Loucy (cell line): ENCODE data around the gene WDR93.

Experiments
- H2AFZ ChIP-seq: fragments of 200-600 bp; sonication (generic); 2 replicates; pipeline ENCODE4 v1.6.0; 2016; ENCODE audit warnings: antibody characterized with exemption, mild to moderate bottlenecking, low read length, moderate library complexity
- H3F3A ChIP-seq: fragments of 200-600 bp; 2 replicates; pipeline ENCODE4 v1.6.0; 2016; ENCODE audit warnings: antibody characterized with exemption, low read depth, mild to moderate bottlenecking
- H3K27me3 ChIP-seq: fragments of 200-600 bp; sonication (generic); 2 replicates; pipeline ENCODE4 v1.6.1; 2014; ENCODE audit warnings: low read length, mild to moderate bottlenecking; ENCODE audit not compliant: insufficient read depth, poor library complexity, severe bottlenecking
- H3K36me3 ChIP-seq: fragments of 200-600 bp; sonication (generic); 2 replicates; pipeline ENCODE4 v1.6.1; 2016; ENCODE audit warnings: low read length; ENCODE audit not compliant: insufficient read depth
- H3K4me1 ChIP-seq: fragments of 200-600 bp; sonication (generic); 2 replicates; pipeline ENCODE4 v1.5.1; 2014; ENCODE audit warnings: low read length, mild to moderate bottlenecking; ENCODE audit not compliant: insufficient read depth, poor library complexity, severe bottlenecking
- H3K4me2 ChIP-seq: fragments of 200-600 bp; sonication (generic); 2 replicates; pipeline ENCODE4 v1.6.0; 2014; ENCODE audit warnings: antibody characterized with exemption, low read length, low read depth, mild to moderate bottlenecking; ENCODE audit not compliant: poor library complexity, severe bottlenecking
- H3K4me3 ChIP-seq: fragments of 200-600 bp; sonication (generic); 2 replicates; pipeline ENCODE4 v1.5.1; 2014; ENCODE audit warnings: low read length, mild to moderate bottlenecking, mixed read lengths; ENCODE audit not compliant: poor library complexity, severe bottlenecking
- H3K79me2 ChIP-seq: fragments of 200-600 bp; sonication (generic); 2 replicates; pipeline ENCODE4 v1.6.1; 2014; ENCODE audit warnings: low read length; ENCODE audit not compliant: insufficient read depth
- H3K9ac ChIP-seq: fragments of 200-600 bp; sonication (generic); 2 replicates; pipeline ENCODE4 v1.6.0; 2014; ENCODE audit warnings: mild to moderate bottlenecking, low read depth, low read length, moderate library complexity; ENCODE audit not compliant: poor library complexity, severe bottlenecking
- H3K9me2 ChIP-seq: fragments of 200-600 bp; sonication (generic); replicated peaks from 2 replicates; pipeline ENCODE4 v1.6.1; 2016; ENCODE audit warnings: low read depth, low read length, mixed read lengths
- H3K9me3 ChIP-seq: fragments of 200-600 bp; sonication (generic); 2 replicates; pipeline ENCODE4 v1.6.1; 2014; ENCODE audit warnings: mild to moderate bottlenecking, antibody characterized with exemption, low read length, low read depth; ENCODE audit not compliant: insufficient read depth
- H4K20me1 ChIP-seq: fragments of 200-600 bp; sonication (generic); 2 replicates; pipeline ENCODE4 v1.6.0; 2014; ENCODE audit warnings: antibody characterized with exemption, low read length, mild to moderate bottlenecking; ENCODE audit not compliant: insufficient read depth, poor library complexity, severe bottlenecking
- CTCF ChIP-seq: fragments of 200-600 bp; sonication (generic); conservative IDR thresholded peaks from 2 replicates; pipeline ENCODE4 v1.5.1; 2014; ENCODE audit warnings: mild to moderate bottlenecking, antibody characterized with exemption, low read length
- EZH2phosphoT487 ChIP-seq: fragments of 200-600 bp; IDR thresholded peaks from 2 replicates; pipeline ENCODE4 v1.6.1; 2018; ENCODE audit warnings: antibody characterized with exemption, mild to moderate bottlenecking, moderate library complexity, borderline replicate concordance

WDR93 gene

DNA sequence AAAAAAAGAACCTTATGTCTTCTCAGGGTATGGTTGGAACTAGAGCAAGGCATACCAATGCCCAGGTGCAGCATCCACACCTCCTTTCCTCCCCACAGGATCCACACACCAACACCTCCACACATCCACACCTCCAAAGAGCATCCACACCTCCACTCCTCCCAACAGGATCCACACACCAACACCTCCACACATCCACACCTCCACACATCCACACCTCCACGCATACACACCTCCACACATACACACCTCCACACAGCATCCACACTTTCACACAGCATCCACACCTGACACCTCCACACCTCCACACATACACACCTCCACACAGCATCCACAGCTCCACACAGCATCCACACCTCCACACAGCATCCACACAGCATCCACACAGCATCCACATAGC lies 55.2 kb downstream of the WDR93 start:
- H2AFZ ChIP-seq = no peak overlapping the region
- no peak overlapping the region for H3K4me3 ChIP-seq
- no peaks in the 10 kb centered on the region for H3F3A ChIP-seq
- no peaks in the 10 kb centered on the region for H3K9me2 ChIP-seq
- H3K9me3 ChIP-seq = no peaks in the 10 kb centered on the region
- H3K4me1 ChIP-seq = no peaks in the 10 kb centered on the region
- H3K36me3 ChIP-seq = no peaks in the 10 kb centered on the region
- H3K9ac ChIP-seq = no peak overlapping the region
- TF ChIP-seq EZH2phosphoT487 (no peak), CTCF (no peak)
- no peaks in the 10 kb centered on the region for H3K27me3 ChIP-seq
- H4K20me1 ChIP-seq = no peaks in the 10 kb centered on the region
- no peaks in the 10 kb centered on the region for H3K79me2 ChIP-seq
- no peak overlapping the region for H3K4me2 ChIP-seq

- no peak overlapping the region for H3K9ac ChIP-seq
- H3K4me3 ChIP-seq = no peak overlapping the region
- no peaks in the 10 kb centered on the region for H4K20me1 ChIP-seq
- no peaks in the 10 kb centered on the region for H3F3A ChIP-seq
- H3K9me2 ChIP-seq = no peaks in the 10 kb centered on the region
- no peaks in the 10 kb centered on the region for H3K79me2 ChIP-seq
- H2AFZ ChIP-seq = no peak overlapping the region
- H3K4me2 ChIP-seq = no peak overlapping the region
- H3K27me3 ChIP-seq = no peaks in the 10 kb centered on the region
- H3K4me1 ChIP-seq = no peaks in the 10 kb centered on the region
- H3K9me3 ChIP-seq = no peaks in the 10 kb centered on the region
- H3K36me3 ChIP-seq = no peaks in the 10 kb centered on the region
- TF ChIP-seq EZH2phosphoT487 (no peak), CTCF (no peak)
Measured at GRCh38 chr15:89746386-89746780, 55.8 kb downstream of the WDR93 start.

- H4K20me1 ChIP-seq = no peaks in the 10 kb centered on the region
- H3K4me3 ChIP-seq = no peak overlapping the region
- H2AFZ ChIP-seq = no peak overlapping the region
- no peaks in the 10 kb centered on the region for H3K79me2 ChIP-seq
- no peak overlapping the region for H3K4me2 ChIP-seq
- no peaks in the 10 kb centered on the region for H3K9me2 ChIP-seq
- H3K4me1 ChIP-seq = no peaks in the 10 kb centered on the region
- H3K9ac ChIP-seq = no peak overlapping the region
- no peaks in the 10 kb centered on the region for H3K27me3 ChIP-seq
- no peaks in the 10 kb centered on the region for H3K36me3 ChIP-seq
- H3F3A ChIP-seq = no peaks in the 10 kb centered on the region
- H3K9me3 ChIP-seq = no peaks in the 10 kb centered on the region
- TF ChIP-seq CTCF (no peak), EZH2phosphoT487 (no peak)
Measured at GRCh38 chr15:89747708-89748682, 57.4 kb downstream of the WDR93 start.
